Caco-2 (cell line): ENCODE results near the gene C19orf47. TPM values are rescaled to one million over a fixed set of nuclear protein-coding genes. Genes with fewer than 3 reads are reported as not detected.
"Not testable (repeated sequence)": the region's sequence is repeated elsewhere in the genome, so short reads cannot be mapped to it uniquely, and the experiment has no call there.

Source experiments
- BruUV-seq: library from RNA; stranded (reverse); fragments of 400-500 nt; replicated peaks from 2 replicates; lab custom pipeline; 2021; lab: Mats Ljungman, UMichigan
- CTCF ChIA-PET: fragments of 300-600 bp; sonication (Branson Sonifier 250); formaldehyde crosslinking; loops from one replicate; lab custom pipeline; 2022; ENCODE audit warnings: antibody characterized with exemption; lab: Charles Lee
- POLR2A ChIA-PET: fragments of 300-600 bp; sonication (Branson Sonifier 250); formaldehyde crosslinking; loops from one replicate; lab custom pipeline; 2022; ENCODE audit warnings: antibody characterized with exemption; lab: Charles Lee
- DNase-seq, 2 experiments: peaks; one replicate each; pipeline versions ENCODE4 v3.0.0 to v3.0.0-alpha.2; 2020 to 2022
- H3K27me3 ChIP-seq: replicated peaks from 2 replicates; pipeline ENCODE4 v1.6.0; 2011; ENCODE audit warnings: low read length; ENCODE audit not compliant: control insufficient read depth, insufficient read depth
- H3K36me3 ChIP-seq: 2 replicates; pipeline ENCODE4 v1.5.1; 2011; ENCODE audit warnings: low read length; ENCODE audit not compliant: control insufficient read depth, insufficient read depth
- H3K4me1 ChIP-seq: fragments of 250-450 bp; sonication (Bioruptor Pico); 2 replicates; pipeline ENCODE4 v1.5.1; 2020; ENCODE audit warnings: mild to moderate bottlenecking
- H3K4me3 ChIP-seq: 2 replicates; pipeline ENCODE4 v1.5.1; 2011; ENCODE audit warnings: low read depth, mild to moderate bottlenecking, control low read depth, low read length
- H3K9me3 ChIP-seq: fragments of 250-450 bp; sonication (Bioruptor Pico); 2 replicates; pipeline ENCODE4 v1.5.1; 2020; ENCODE audit warnings: mild to moderate bottlenecking, moderate library complexity
- H3K27ac Mint-ChIP-seq: one replicate; pipeline ENCODE4 v1.8.0; 2022; ENCODE audit warnings: mixed read lengths; ENCODE audit not compliant: unreplicated experiment
- H3K27me3 Mint-ChIP-seq: one replicate; pipeline ENCODE4 v1.8.0; 2022; ENCODE audit warnings: mixed read lengths; ENCODE audit not compliant: insufficient read depth, unreplicated experiment
- H3K36me3 Mint-ChIP-seq: one replicate; pipeline ENCODE4 v1.8.0; 2022; ENCODE audit warnings: mild to moderate bottlenecking, mixed read lengths; ENCODE audit not compliant: insufficient read depth, unreplicated experiment
- H3K4me1 Mint-ChIP-seq: one replicate; pipeline ENCODE4 v1.8.0; 2022; ENCODE audit warnings: low read depth, mixed read lengths; ENCODE audit not compliant: unreplicated experiment
- H3K4me3 Mint-ChIP-seq: one replicate; pipeline ENCODE4 v1.8.0; 2022; ENCODE audit warnings: mild to moderate bottlenecking, moderate library complexity, mixed read lengths; ENCODE audit not compliant: unreplicated experiment
- H3K9me3 Mint-ChIP-seq: one replicate; pipeline ENCODE4 v1.8.0; 2022; ENCODE audit warnings: mixed read lengths; ENCODE audit not compliant: unreplicated experiment
- intact Hi-C: fragments of 100-400 bp; cut with micrococcal nuclease; formaldehyde crosslinking; loops from one replicate; pipeline ENCODE4 v1.10.0; 2022; ENCODE audit not compliant: unreplicated experiment
- total RNA-seq: library from RNA; stranded (reverse); gene quantifications from 2 replicates; pipeline ENCODE4 v1.2.3, GENCODE V29; 2022
- TF ChIP-seq, protein P1 (sequence below), 2 experiments: fragments of 200-600 bp in 1 of 2; IDR thresholded peaks; 1 replicate in 1 of 2; 2 replicates in 1 of 2; pipeline versions ENCODE4 v1.5.1 to v1.8.0; 2011 to 2022; ENCODE audit warnings: antibody characterized with exemption in 1 of 2, control low read depth in 1 of 2, inconsistent platforms in 1 of 2, low read depth in 1 of 2, low read length in 1 of 2, mild to moderate bottlenecking in 1 of 2, moderate library complexity in 1 of 2; ENCODE audit not compliant: insufficient read depth in 1 of 2, severe bottlenecking in 1 of 2, unreplicated experiment in 1 of 2

Gene C19orf47
- total RNA-seq, 1 experiment from 2014 or later = 28.3 TPM

DNA sequence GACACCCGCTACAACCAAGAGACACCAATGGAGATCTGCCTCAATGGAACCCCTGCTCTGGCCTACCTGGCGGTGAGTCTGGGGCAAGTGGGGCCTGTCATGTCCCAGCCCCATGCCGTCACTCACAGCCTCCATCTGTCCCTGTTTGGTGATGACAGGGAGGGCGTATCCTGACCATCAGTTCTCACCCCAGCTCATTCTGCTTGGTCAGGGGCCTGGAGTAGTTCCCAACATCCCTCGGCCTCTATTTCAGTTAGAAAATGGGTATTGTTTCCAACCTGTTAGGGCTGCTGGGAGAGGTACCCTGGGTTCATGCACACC, 23.6 kb upstream of the C19orf47 start:
- Mint-ChIP-seq H3K4me3 (no peak overlapping the region), H3K36me3 (no peaks in the 10 kb centered on the region), H3K9me3 (no peaks in the 10 kb centered on the region), H3K4me1 (no peaks in the 10 kb centered on the region), H3K27ac (no peak overlapping the region), H3K27me3 (no peaks in the 10 kb centered on the region)
- H3K4me1 ChIP-seq = no peaks in the 10 kb centered on the region
- no peaks in the 10 kb centered on the region for H3K9me3 ChIP-seq
- H3K36me3 ChIP-seq = no peaks in the 10 kb centered on the region; the same call in 1 of the 2 replicates
- intact Hi-C loops = no loop called here
- no peaks in the 10 kb centered on the region for H3K27me3 ChIP-seq
- CTCF ChIA-PET = no interaction called here
- POLR2A ChIA-PET = no interaction called here
- no TSS peak for BruUV-seq
- TF ChIP-seq, protein P1, sequence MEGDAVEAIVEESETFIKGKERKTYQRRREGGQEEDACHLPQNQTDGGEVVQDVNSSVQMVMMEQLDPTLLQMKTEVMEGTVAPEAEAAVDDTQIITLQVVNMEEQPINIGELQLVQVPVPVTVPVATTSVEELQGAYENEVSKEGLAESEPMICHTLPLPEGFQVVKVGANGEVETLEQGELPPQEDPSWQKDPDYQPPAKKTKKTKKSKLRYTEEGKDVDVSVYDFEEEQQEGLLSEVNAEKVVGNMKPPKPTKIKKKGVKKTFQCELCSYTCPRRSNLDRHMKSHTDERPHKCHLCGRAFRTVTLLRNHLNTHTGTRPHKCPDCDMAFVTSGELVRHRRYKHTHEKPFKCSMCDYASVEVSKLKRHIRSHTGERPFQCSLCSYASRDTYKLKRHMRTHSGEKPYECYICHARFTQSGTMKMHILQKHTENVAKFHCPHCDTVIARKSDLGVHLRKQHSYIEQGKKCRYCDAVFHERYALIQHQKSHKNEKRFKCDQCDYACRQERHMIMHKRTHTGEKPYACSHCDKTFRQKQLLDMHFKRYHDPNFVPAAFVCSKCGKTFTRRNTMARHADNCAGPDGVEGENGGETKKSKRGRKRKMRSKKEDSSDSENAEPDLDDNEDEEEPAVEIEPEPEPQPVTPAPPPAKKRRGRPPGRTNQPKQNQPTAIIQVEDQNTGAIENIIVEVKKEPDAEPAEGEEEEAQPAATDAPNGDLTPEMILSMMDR (IDR thresholded peaks at IDR 0.05; ENCODE audit: insufficient read depth in 1 of 2, low read depth in 1 of 2, low read length in 1 of 2, severe bottlenecking in 1 of 2, unreplicated experiment in 1 of 2) = no peak
- H3K4me3 ChIP-seq = no peak overlapping the region
- DNase-seq = no peak

DNA sequence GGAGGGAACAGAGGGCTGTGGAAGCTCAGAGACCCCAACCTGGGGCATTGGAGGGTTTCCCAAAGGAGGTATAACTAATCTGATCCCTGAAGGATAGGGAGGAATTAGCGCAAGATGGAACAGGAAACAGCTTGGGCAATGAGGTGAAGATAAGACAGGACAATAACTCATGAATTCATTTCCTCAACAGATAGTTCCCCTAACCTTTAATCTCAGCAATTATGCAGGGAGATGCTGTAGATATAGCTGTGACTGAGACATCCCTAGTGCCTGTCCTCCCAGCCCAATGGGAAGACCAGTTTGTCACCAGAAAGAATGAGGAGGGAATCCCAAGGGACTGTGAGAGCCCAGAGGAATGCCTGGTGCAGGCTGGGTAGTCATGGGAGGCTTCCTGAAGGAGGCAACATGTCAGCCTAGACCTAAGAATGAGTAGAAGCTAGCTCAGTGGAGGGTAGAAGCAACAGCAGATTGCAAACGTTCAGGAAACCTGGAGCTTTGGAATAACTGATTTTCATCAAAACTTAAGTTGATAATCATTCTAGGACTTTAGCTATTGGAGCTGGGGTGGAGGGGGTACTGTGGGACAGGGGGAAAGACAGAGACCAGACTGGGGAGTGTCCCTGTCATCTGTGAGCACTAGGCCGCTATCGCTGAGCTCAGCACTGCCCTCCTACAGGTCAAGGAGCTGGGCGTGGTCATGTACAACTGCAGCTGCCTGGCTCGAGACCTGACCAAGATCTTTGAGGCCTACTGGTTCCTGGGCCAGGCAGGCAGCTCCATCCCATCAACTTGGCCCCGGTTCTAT, 23.0 kb upstream of the C19orf47 start:
- H3K36me3 Mint-ChIP-seq = no peaks in the 10 kb centered on the region
- no peak for DNase-seq
- Histone ChIP-seq H3K27me3 (no peaks in the 10 kb centered on the region), H3K4me3 (no peak overlapping the region), H3K9me3 (no peaks in the 10 kb centered on the region), H3K4me1 (no peaks in the 10 kb centered on the region), H3K36me3 (no peaks in the 10 kb centered on the region; the same call in 1 of the 2 replicates)
- no peak overlapping the region for H3K27ac Mint-ChIP-seq
- intact Hi-C loops = no loop called here
- no peaks in the 10 kb centered on the region for H3K4me1 Mint-ChIP-seq
- TF ChIP-seq, protein P1 (IDR thresholded peaks at IDR 0.05; ENCODE audit: insufficient read depth in 1 of 2, low read depth in 1 of 2, low read length in 1 of 2, severe bottlenecking in 1 of 2, unreplicated experiment in 1 of 2) = no peak
- POLR2A ChIA-PET = no interaction called here
- CTCF ChIA-PET = no interaction called here
- BruUV-seq = no TSS peak
- no peaks in the 10 kb centered on the region for H3K9me3 Mint-ChIP-seq
- H3K4me3 Mint-ChIP-seq = no peak overlapping the region
- H3K27me3 Mint-ChIP-seq = no peaks in the 10 kb centered on the region

GRCh38 chr19:40370253-40370652, 22.1 kb upstream of the C19orf47 start:
- H3K4me1 Mint-ChIP-seq, POLR2A ChIA-PET, H3K9me3 ChIP-seq, H3K4me3 ChIP-seq, H3K36me3 Mint-ChIP-seq, H3K4me3 Mint-ChIP-seq, H3K27ac Mint-ChIP-seq, H3K27me3 Mint-ChIP-seq, H3K4me1 ChIP-seq, H3K27me3 ChIP-seq, BruUV-seq, CTCF ChIA-PET, H3K36me3 ChIP-seq, H3K9me3 Mint-ChIP-seq, DNase-seq, intact Hi-C loops: not testable (repeated sequence)
